IPS-NIHi7 (cell line): Measurements from ENCODE around the gene FLII.
"Not testable (repeated sequence)": the region's sequence is repeated elsewhere in the genome, so short reads cannot be mapped to it uniquely, and the experiment has no call there.

ENCODE experiments used
- DNase-seq: peaks from one replicate; pipeline ENCODE4 v3.0.0; 2012; ENCODE audit warnings: mixed read lengths; ENCODE audit errors: extremely low spot score

The FLII gene

GRCh38 chr17:18258356-18259038 is at the start of gene FLII:
Gene FLII (minus strand): TSS chr17:18258738. CDS start chr17:18258690, 48 bp downstream.
- DNase-seq: peak; percentile 66

DNA sequence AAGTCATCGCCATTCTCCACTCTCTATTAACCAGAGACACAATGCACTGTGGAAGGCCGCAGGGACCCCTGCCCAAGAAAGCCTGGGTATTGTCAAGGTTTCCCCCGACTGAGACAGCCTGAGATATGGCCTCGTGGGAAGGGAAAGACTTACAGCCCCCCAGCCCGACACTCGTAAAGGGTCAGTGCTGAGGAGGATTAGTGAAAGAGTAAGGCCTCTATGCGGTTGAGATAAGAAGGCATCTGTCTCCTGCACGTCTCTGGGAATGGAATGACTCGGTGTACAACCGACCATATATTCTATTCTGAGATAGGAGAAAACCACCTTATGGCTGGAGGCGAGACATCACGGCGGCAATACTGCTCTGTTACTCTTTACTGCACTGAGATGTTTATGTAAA is 44.7 kb upstream of the FLII start:
- DNase-seq: not testable (repeated sequence)

- no peak for DNase-seq
These were observed 42.4 kb upstream of the FLII start for GRCh38 chr17:18300725-18301480.

- not testable (repeated sequence) for DNase-seq
These were observed 39.5 kb upstream of the FLII start for GRCh38 chr17:18298061-18298460.

- DNase-seq: no peak
These were observed 33.4 kb upstream of the FLII start for GRCh38 chr17:18291718-18292540.

GRCh38 chr17:18285296-18285695 is 26.8 kb upstream of the FLII start:
- no peak for DNase-seq

DNA sequence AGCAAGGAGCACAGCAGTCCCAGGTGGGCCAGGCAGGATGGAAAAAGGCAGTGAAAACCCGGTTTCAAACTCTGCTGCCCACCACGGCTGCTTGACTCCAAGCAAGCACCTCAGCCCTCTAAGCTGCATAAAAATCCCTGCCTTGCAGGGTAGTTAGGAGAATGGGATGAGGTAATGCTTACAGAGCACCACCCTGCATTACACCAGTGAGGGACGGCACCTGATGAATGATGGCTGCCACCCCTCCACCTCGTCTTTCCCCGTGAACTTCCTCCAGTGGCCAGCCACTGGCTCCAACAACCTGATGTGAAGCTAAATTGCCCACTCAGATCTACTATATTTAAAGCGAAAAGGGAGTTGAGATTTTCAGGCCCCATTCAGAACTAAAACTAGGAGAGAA is 23.2 kb upstream of the FLII start:
- DNase-seq: no peak

DNA sequence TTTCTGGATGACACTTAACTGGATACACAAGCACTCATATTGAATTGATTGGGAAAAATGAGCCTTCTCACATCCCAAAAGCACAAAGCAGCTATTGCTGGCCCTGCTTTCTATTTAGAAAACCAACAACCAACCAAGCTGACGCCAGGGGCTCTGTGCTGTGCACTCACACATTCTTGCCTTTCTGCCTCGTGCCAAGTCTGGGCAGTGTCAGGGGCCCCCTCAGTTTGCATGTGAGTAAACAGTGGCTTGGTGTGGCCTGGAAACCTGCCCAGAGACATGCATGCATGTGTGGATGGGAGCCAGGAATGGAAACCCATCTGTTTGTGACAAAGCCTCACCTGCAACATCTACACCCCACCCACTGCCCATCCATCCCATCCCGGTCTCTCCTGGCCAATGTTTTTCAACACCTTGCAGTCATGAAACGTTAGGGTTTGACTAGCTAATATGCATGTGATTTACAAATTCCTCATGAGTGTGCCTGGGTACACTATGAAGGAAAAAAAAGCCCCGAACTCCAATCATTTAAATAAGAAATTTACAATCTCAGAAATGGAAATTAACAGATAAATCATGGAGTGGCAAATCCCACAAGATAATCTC is 22.3 kb upstream of the FLII start:
- no peak for DNase-seq

DNA sequence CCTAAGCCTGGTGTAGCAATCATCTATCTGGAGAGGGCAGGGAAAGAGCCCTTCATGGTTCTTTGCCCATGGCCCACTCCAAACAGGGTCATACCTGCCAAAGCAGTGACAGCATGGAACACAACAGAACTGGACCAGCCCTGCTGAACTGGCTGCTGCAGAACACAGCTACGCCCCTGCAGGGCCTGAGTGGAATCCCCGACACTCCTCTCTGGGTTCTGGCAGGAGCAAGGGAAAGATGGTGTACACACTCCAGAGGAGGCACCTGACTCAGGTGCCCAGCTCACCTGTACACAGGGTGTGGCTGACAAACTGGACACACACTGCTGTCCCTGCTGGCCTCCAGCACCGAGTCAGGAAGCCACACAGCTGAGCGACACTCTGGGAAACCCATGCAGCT is 21.7 kb upstream of the FLII start:
- no peak for DNase-seq

- DNase-seq: no peak
These were observed 20.3 kb upstream of the FLII start for GRCh38 chr17:18278867-18279266.

- DNase-seq: no peak
These were observed 18.5 kb upstream of the FLII start for GRCh38 chr17:18277076-18277475.

GRCh38 chr17:18270046-18270931 is 11.8 kb upstream of the FLII start:
- no peak for DNase-seq

DNA sequence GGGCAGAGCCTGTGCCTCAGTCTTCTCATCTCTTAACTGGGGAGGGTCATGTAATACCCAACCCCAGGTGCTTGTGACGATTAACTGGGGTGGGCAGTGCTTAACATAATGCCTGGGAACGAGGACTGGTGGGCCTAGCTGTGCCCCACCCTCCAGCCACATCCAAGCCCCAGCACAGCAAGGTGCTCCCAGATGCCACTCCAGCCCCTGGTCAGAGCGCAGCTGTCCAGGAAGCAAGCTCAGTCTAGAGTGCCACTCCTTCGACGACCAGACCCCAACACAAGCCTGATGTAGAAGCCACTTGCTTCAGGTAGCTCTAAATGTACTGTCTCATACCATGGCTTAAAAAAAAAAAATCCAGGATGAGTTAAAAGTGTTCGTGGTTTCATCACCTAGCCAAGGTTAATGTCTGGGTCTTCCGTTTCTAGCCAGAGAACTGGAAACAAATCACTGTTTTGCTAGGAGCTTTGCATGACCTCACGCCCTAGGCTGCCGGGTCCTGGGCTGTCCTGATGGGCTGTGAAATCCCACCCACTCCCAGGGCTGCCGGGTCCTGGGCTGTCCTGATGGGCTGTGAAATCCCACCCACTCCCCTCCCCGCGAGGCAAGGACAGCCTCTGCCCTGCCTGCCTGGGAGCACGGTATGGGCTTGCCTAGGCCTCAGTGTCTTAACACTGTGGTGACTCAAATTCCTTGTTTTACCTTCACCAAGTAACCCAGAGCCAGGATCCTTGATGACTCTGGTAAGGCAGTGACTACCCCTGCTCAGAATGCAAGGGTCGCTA is 9.6 kb upstream of the FLII start:
- DNase-seq: peak; percentile 69

- DNase-seq: no peak
These were observed 8.8 kb upstream of the FLII start for GRCh38 chr17:18267366-18267765.

DNA sequence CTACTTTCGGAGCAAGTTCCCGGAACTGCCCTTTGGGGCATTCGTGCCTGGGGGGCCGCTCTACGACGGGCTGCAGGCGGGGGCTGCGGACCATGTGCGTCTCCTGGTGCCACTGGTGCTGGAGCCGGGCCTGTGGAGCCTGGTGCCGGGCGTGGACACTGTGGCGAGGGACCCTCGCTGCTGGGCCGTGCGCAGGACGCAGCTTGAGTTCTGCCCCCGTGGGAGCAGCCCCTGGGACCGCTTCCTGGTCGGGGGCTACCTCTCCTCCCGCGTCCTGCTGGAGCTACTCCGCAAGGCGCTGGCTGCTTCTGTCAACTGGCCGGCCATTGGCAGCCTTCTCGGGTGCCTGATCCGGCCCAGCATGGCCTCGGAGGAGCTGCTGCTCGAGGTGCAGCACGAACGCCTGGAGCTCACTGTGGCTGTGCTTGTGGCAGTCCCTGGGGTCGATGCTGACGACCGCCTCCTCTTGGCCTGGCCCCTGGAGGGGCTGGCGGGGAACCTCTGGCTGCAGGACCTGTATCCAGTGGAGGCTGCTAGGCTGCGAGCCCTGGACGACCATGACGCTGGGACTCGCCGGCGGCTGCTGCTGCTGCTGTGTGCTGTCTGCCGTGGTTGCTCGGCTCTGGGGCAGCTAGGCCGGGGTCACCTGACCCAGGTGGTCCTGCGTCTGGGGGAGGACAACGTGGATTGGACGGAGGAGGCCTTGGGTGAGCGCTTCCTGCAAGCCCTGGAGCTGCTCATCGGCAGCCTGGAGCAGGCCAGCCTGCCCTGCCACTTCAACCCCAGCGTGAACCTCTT is 5.5 kb upstream of the FLII start:
- no peak for DNase-seq

GRCh38 chr17:18262641-18263040 is 4.1 kb upstream of the FLII start:
- DNase-seq: no peak

- DNase-seq: no peak
These were observed 3.6 kb upstream of the FLII start for GRCh38 chr17:18262111-18262510.

- no peak for DNase-seq
These were observed 3.1 kb upstream of the FLII start for GRCh38 chr17:18261659-18262058.

DNA sequence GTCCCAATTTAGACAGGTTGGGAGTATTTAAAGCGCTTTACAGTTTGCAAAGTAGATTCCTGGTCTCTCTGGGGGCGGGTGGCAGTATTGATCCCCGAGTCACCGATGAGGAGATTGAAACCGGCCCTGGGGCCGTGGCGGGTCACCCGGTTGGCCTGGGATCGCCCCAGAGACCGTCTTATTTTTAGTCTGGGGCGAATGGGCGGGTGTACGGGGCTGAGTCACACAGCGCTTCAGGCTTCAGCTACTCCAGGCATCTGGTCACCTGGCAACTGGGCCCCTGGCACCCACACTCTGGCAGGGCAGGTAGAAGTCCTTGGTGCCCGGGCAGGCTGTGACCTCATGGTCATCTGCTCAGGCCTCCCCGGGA is 2.6 kb upstream of the FLII start:
- peak; percentile 52 for DNase-seq
